Measurements from ENCODE around the gene PEX11B. TPM values are rescaled to one million over a fixed set of nuclear protein-coding genes. Genes with fewer than 3 reads are reported as not detected.

The PEX11B gene
- total RNA-seq (14.2 TPM), polyA plus RNA-seq (10 to 100 TPM; 50.4 to 71.8 (median 64.5) TPM)

GRCh38 chr1:145918144-145918991, at the start of gene PEX11B:
PEX11B (minus strand) TSS chr1:145918717; CDS start chr1:145918688, 29 bp downstream.
- H3K9me3 Mint-ChIP-seq = peaks cover 0 to 2% (median 0%) of the 10 kb centered on the region in 7 donors
- Histone ChIP-seq H3K27me3 (ENCODE audit: control insufficient read depth, insufficient read depth, low read length) (no peaks in the 10 kb centered on the region), H3K27ac (ENCODE audit: insufficient read depth, low read length, poor library complexity, severe bottlenecking) (peak within 1 kb of the TSS; percentile 82), H3K36me3 (ENCODE audit: control insufficient read depth, insufficient read depth, low read length) (peaks cover 36% of the 10 kb centered on the region), H3K4me1 (ENCODE audit: control insufficient read depth, insufficient read depth, low read length, poor library complexity, severe bottlenecking) (peaks cover 24% of the 10 kb centered on the region), H3K4me3 (ENCODE audit: low read depth, low read length) (peak within 1 kb of the TSS; percentile 89), H3K9me3 (ENCODE audit: control insufficient read depth in 2 of 2, low read length in 2 of 2) (no peaks in the 10 kb centered on the region)
- peaks cover 20% of the 10 kb centered on the region for H3K36me3 Mint-ChIP-seq
- H3K4me3 Mint-ChIP-seq = peak within 1 kb of the TSS; percentile 94 to 98 (median 96)
- DNase-seq (peak; percentile 86 to 94 (median 92)), ATAC-seq (ENCODE audit: low read depth in 2 of 2) (peak; percentile 91 to 92)
- peaks cover 16 to 61% (median 44%) of the 10 kb centered on the region in 4 donors for H3K4me1 Mint-ChIP-seq
- H3K27me3 Mint-ChIP-seq = peaks cover 4% of the 10 kb centered on the region
- H3K27ac Mint-ChIP-seq = peak within 1 kb of the TSS; percentile 94 to 98 (median 96)

- ATAC-seq (ENCODE audit: low read depth in 2 of 2) = no peak
- H3K27me3 Mint-ChIP-seq = no peaks in the 10 kb centered on the region
- H3K4me1 ChIP-seq (ENCODE audit: control insufficient read depth, insufficient read depth, low read length, poor library complexity, severe bottlenecking) = peaks cover 29% of the 10 kb centered on the region
- no peak overlapping the region for H3K27ac Mint-ChIP-seq
- H3K27ac ChIP-seq (ENCODE audit: insufficient read depth, low read length, poor library complexity, severe bottlenecking) = no peak overlapping the region
- no peaks in the 10 kb centered on the region for H3K27me3 ChIP-seq (ENCODE audit: control insufficient read depth, insufficient read depth, low read length)
- no peak overlapping the region for H3K4me3 ChIP-seq (ENCODE audit: low read depth, low read length)
- H3K36me3 ChIP-seq (ENCODE audit: control insufficient read depth, insufficient read depth, low read length) = no peaks in the 10 kb centered on the region
- peaks cover 11% of the 10 kb centered on the region for H3K36me3 Mint-ChIP-seq
- H3K9me3 ChIP-seq (ENCODE audit: control insufficient read depth in 2 of 2, low read length in 2 of 2) = no peaks in the 10 kb centered on the region
- H3K4me3 Mint-ChIP-seq = peak overlapping the region; percentile 26 to 90 (median 52)
- H3K4me1 Mint-ChIP-seq = peaks cover 27 to 58% (median 36%) of the 10 kb centered on the region in 4 donors
- no peak for DNase-seq
- peaks cover 0 to 4% (median 0%) of the 10 kb centered on the region in 7 donors for H3K9me3 Mint-ChIP-seq
Measured at GRCh38 chr1:145967288-145967687, 48.8 kb upstream of the PEX11B start.

GRCh38 chr1:145965119-145965744, 46.7 kb upstream of the PEX11B start:
- peaks cover 44% of the 10 kb centered on the region for H3K4me1 ChIP-seq (ENCODE audit: control insufficient read depth, insufficient read depth, low read length, poor library complexity, severe bottlenecking)
- peak overlapping the region; percentile 95 to 96 (median 96) for H3K4me3 Mint-ChIP-seq

GRCh38 chr1:145964328-145965118, 46.0 kb upstream of the PEX11B start, which contains the start of the genes ANKRD34A and POLR3GL:
ANKRD34A (minus strand) TSS chr1:145964575; CDS start chr1:145961759, 2,816 bp downstream.
POLR3GL (plus strand) TSS chr1:145964690; CDS start chr1:145974866, 10,176 bp downstream.
- Mint-ChIP-seq H3K9me3 (peaks cover 0 to 4% (median 0%) of the 10 kb centered on the region in 7 donors), H3K36me3 (peaks cover 11% of the 10 kb centered on the region), H3K27me3 (no peaks in the 10 kb centered on the region), H3K4me1 (peaks cover 22 to 68% (median 41%) of the 10 kb centered on the region in 4 donors), H3K27ac (peak within 1 kb of the TSS; percentile 96 to 99 (median 97)), H3K4me3 (peak within 1 kb of the TSS; percentile 95 to 96 (median 96))
- H3K27ac ChIP-seq (ENCODE audit: insufficient read depth, low read length, poor library complexity, severe bottlenecking) = peak within 1 kb of the TSS; percentile 82
- ATAC-seq (ENCODE audit: low read depth in 2 of 2) (peak; percentile 91 to 93), DNase-seq (peak; percentile 90 to 97 (median 92))
- peak within 1 kb of the TSS; percentile 97 for H3K4me3 ChIP-seq (ENCODE audit: low read depth, low read length)
- no peaks in the 10 kb centered on the region for H3K27me3 ChIP-seq (ENCODE audit: control insufficient read depth, insufficient read depth, low read length)
- no peaks in the 10 kb centered on the region for H3K36me3 ChIP-seq (ENCODE audit: control insufficient read depth, insufficient read depth, low read length)
- H3K9me3 ChIP-seq (ENCODE audit: control insufficient read depth in 2 of 2, low read length in 2 of 2) = no peaks in the 10 kb centered on the region
- peaks cover 49% of the 10 kb centered on the region for H3K4me1 ChIP-seq (ENCODE audit: control insufficient read depth, insufficient read depth, low read length, poor library complexity, severe bottlenecking)

More at GRCh38 chr1:145965119-145965744, 46.7 kb upstream of the PEX11B start:
- Histone ChIP-seq H3K4me3 (ENCODE audit: low read depth, low read length) (peak overlapping the region; percentile 97), H3K9me3 (ENCODE audit: control insufficient read depth in 2 of 2, low read length in 2 of 2) (no peaks in the 10 kb centered on the region), H3K27me3 (ENCODE audit: control insufficient read depth, insufficient read depth, low read length) (no peaks in the 10 kb centered on the region), H3K27ac (ENCODE audit: insufficient read depth, low read length, poor library complexity, severe bottlenecking) (peak overlapping the region; percentile 82), H3K36me3 (ENCODE audit: control insufficient read depth, insufficient read depth, low read length) (no peaks in the 10 kb centered on the region)
- H3K27me3 Mint-ChIP-seq = no peaks in the 10 kb centered on the region
- ATAC-seq (ENCODE audit: low read depth in 2 of 2) (no peak), DNase-seq (no peak)
- peaks cover 0 to 4% (median 0%) of the 10 kb centered on the region in 7 donors for H3K9me3 Mint-ChIP-seq
- peak overlapping the region; percentile 96 to 99 (median 97) for H3K27ac Mint-ChIP-seq
- peaks cover 11% of the 10 kb centered on the region for H3K36me3 Mint-ChIP-seq
- peaks cover 25 to 63% (median 38%) of the 10 kb centered on the region in 4 donors for H3K4me1 Mint-ChIP-seq

GRCh38 chr1:145963265-145964019, 44.9 kb upstream of the PEX11B start:
- H3K4me3 ChIP-seq (ENCODE audit: low read depth, low read length) = peak overlapping the region; percentile 97
- Mint-ChIP-seq H3K27ac (peak overlapping the region; percentile 96 to 99 (median 97)), H3K4me3 (peak overlapping the region; percentile 95 to 96 (median 96)), H3K4me1 (peaks cover 22 to 73% (median 51%) of the 10 kb centered on the region in 4 donors), H3K27me3 (no peaks in the 10 kb centered on the region), H3K9me3 (peaks cover 0 to 4% (median 0%) of the 10 kb centered on the region in 7 donors), H3K36me3 (peaks cover 11% of the 10 kb centered on the region)
- peak overlapping the region; percentile 82 for H3K27ac ChIP-seq (ENCODE audit: insufficient read depth, low read length, poor library complexity, severe bottlenecking)
- H3K9me3 ChIP-seq (ENCODE audit: control insufficient read depth in 2 of 2, low read length in 2 of 2) = no peaks in the 10 kb centered on the region
- peaks cover 60% of the 10 kb centered on the region for H3K4me1 ChIP-seq (ENCODE audit: control insufficient read depth, insufficient read depth, low read length, poor library complexity, severe bottlenecking)
- no peaks in the 10 kb centered on the region for H3K27me3 ChIP-seq (ENCODE audit: control insufficient read depth, insufficient read depth, low read length)
- DNase-seq (no peak), ATAC-seq (ENCODE audit: low read depth in 2 of 2) (no peak)
- H3K36me3 ChIP-seq (ENCODE audit: control insufficient read depth, insufficient read depth, low read length) = no peaks in the 10 kb centered on the region

- H3K9me3 ChIP-seq (ENCODE audit: control insufficient read depth in 2 of 2, low read length in 2 of 2) = no peaks in the 10 kb centered on the region
- Mint-ChIP-seq H3K27me3 (no peaks in the 10 kb centered on the region), H3K27ac (peak overlapping the region; percentile 96 to 99 (median 96)), H3K4me1 (peaks cover 19 to 71% (median 50%) of the 10 kb centered on the region in 4 donors), H3K4me3 (peak overlapping the region; percentile 95 to 97 (median 96)), H3K36me3 (peaks cover 3% of the 10 kb centered on the region), H3K9me3 (peaks cover 0 to 2% (median 0%) of the 10 kb centered on the region in 7 donors)
- peak overlapping the region; percentile 82 for H3K27ac ChIP-seq (ENCODE audit: insufficient read depth, low read length, poor library complexity, severe bottlenecking)
- H3K4me3 ChIP-seq (ENCODE audit: low read depth, low read length) = peak overlapping the region; percentile 97
- ATAC-seq (ENCODE audit: low read depth in 2 of 2) (no peak), DNase-seq (peak in 2 of 3 donors; percentile 27 to 41)
- H3K36me3 ChIP-seq (ENCODE audit: control insufficient read depth, insufficient read depth, low read length) = no peaks in the 10 kb centered on the region
- H3K27me3 ChIP-seq (ENCODE audit: control insufficient read depth, insufficient read depth, low read length) = no peaks in the 10 kb centered on the region
- peaks cover 64% of the 10 kb centered on the region for H3K4me1 ChIP-seq (ENCODE audit: control insufficient read depth, insufficient read depth, low read length, poor library complexity, severe bottlenecking)
Measured at GRCh38 chr1:145962157-145963102, 43.9 kb upstream of the PEX11B start.

Measured in CD4-positive, CD25-positive, alpha-beta regulatory T cell (primary cell).